Hepatocyte (in vitro differentiated cells): ENCODE data around the gene SLC48A1. TPM values are rescaled to one million over a fixed set of nuclear protein-coding genes. Genes with fewer than 3 reads are reported as not detected.

Experiments used
- DNase-seq: peaks from one replicate; pipeline ENCODE4 v3.0.0-alpha.2; 2016; ENCODE audit warnings: low spot score
- H2AFZ ChIP-seq: fragments of 200-600 bp; sonication (generic); 2 replicates; pipeline ENCODE4 v1.6.0; 2016; ENCODE audit warnings: antibody characterized with exemption, mild to moderate bottlenecking
- H3K27ac ChIP-seq: fragments of 200-600 bp; sonication (generic); 2 replicates; pipeline ENCODE4 v1.5.1; 2016; ENCODE audit warnings: mild to moderate bottlenecking
- H3K27me3 ChIP-seq: fragments of 200-600 bp; sonication (generic); 2 replicates; pipeline ENCODE4 v1.6.1; 2016
- H3K36me3 ChIP-seq: fragments of 200-600 bp; sonication (generic); replicated peaks from 2 replicates; pipeline ENCODE4 v1.5.1; 2016; ENCODE audit warnings: low read depth; ENCODE audit not compliant: insufficient read depth
- H3K4me1 ChIP-seq: fragments of 200-600 bp; sonication (generic); 2 replicates; pipeline ENCODE4 v1.5.1; 2016; ENCODE audit warnings: mild to moderate bottlenecking, moderate library complexity; ENCODE audit not compliant: insufficient read depth
- H3K4me2 ChIP-seq: fragments of 200-600 bp; sonication (generic); 2 replicates; pipeline ENCODE4 v1.6.0; 2016
- H3K4me3 ChIP-seq: fragments of 200-600 bp; sonication (generic); 2 replicates; pipeline ENCODE4 v1.5.1; 2016; ENCODE audit warnings: mild to moderate bottlenecking
- H3K79me2 ChIP-seq: fragments of 200-600 bp; sonication (generic); 2 replicates; pipeline ENCODE4 v1.6.0; 2017; ENCODE audit warnings: mild to moderate bottlenecking
- H3K9me2 ChIP-seq: fragments of 200-600 bp; sonication (generic); replicated peaks from 2 replicates; pipeline ENCODE4 v1.6.0; 2017; ENCODE audit warnings: mild to moderate bottlenecking; ENCODE audit not compliant: insufficient read depth
- H3K9me3 ChIP-seq: fragments of 200-600 bp; sonication (generic); 2 replicates; pipeline ENCODE4 v1.5.1; 2016; ENCODE audit warnings: low read depth, mild to moderate bottlenecking
- H4K20me1 ChIP-seq: fragments of 200-600 bp; sonication (generic); 2 replicates; pipeline ENCODE4 v1.6.0; 2016; ENCODE audit warnings: mild to moderate bottlenecking; ENCODE audit not compliant: insufficient read depth, poor library complexity, severe bottlenecking
- EZH2 ChIP-seq: fragments of 200-600 bp; sonication (generic); IDR thresholded peaks from 2 replicates; pipeline ENCODE4 v1.6.1; 2016; ENCODE audit warnings: antibody characterized with exemption, mild to moderate bottlenecking, borderline replicate concordance
- EZH2phosphoT487 ChIP-seq: fragments of 200-600 bp; sonication (generic); IDR thresholded peaks from one replicate; pipeline ENCODE4 v1.6.1; 2018; ENCODE audit warnings: antibody characterized with exemption, mild to moderate bottlenecking, low read depth, moderate library complexity; ENCODE audit not compliant: unreplicated experiment, severe bottlenecking
- WGBS: methylation state at CpG from one replicate; pipeline ENCODE4 v1.1.6; 2016; ENCODE audit warnings: low lambda C conversion rate; ENCODE audit errors: missing lambda C conversion rate; 5-methylcytosine and 5-hydroxymethylcytosine counted together
- polyA plus RNA-seq: library from polyadenylated mRNA; unstranded; fragments of >200 nt; fragmentation: Nextera tagmentation; extraction: Ambion mirVana; gene quantifications from 2 replicates; pipeline ENCODE4 v1.2.1, GENCODE V29; 2016
- total RNA-seq: library from RNA; depleted of rRNA; stranded (reverse); fragments of >200 nt; gene quantifications from 2 replicates; pipeline ENCODE4 v1.2.3, GENCODE V29; 2014
- TF ChIP-seq, protein P1 (sequence below): fragments of 200-600 bp; sonication (generic); IDR thresholded peaks from 2 replicates; pipeline ENCODE4 v1.5.1; 2016; ENCODE audit warnings: antibody characterized with exemption, mild to moderate bottlenecking; ENCODE audit not compliant: poor library complexity

SLC48A1 gene
- total and polyA plus RNA-seq, 2 experiments from 2014 or later = 11.2 to 22.6 TPM

- no peaks in the 10 kb centered on the region for H3K27me3 ChIP-seq
- no peaks in the 10 kb centered on the region for H3K9me2 ChIP-seq
- H3K4me3 ChIP-seq = no peak overlapping the region
- H3K27ac ChIP-seq = peak overlapping the region; percentile 82
- H3K79me2 ChIP-seq = no peaks in the 10 kb centered on the region
- DNase-seq = peak; percentile 75
- 45% methylated on average over 7 of the region's 7 CpGs for WGBS
- H4K20me1 ChIP-seq = no peaks in the 10 kb centered on the region
- H3K9me3 ChIP-seq = no peaks in the 10 kb centered on the region
- peaks cover 14% of the 10 kb centered on the region for H3K4me1 ChIP-seq
- TF ChIP-seq EZH2phosphoT487 (no peak), EZH2 (no peak)
- TF ChIP-seq, protein P1, sequence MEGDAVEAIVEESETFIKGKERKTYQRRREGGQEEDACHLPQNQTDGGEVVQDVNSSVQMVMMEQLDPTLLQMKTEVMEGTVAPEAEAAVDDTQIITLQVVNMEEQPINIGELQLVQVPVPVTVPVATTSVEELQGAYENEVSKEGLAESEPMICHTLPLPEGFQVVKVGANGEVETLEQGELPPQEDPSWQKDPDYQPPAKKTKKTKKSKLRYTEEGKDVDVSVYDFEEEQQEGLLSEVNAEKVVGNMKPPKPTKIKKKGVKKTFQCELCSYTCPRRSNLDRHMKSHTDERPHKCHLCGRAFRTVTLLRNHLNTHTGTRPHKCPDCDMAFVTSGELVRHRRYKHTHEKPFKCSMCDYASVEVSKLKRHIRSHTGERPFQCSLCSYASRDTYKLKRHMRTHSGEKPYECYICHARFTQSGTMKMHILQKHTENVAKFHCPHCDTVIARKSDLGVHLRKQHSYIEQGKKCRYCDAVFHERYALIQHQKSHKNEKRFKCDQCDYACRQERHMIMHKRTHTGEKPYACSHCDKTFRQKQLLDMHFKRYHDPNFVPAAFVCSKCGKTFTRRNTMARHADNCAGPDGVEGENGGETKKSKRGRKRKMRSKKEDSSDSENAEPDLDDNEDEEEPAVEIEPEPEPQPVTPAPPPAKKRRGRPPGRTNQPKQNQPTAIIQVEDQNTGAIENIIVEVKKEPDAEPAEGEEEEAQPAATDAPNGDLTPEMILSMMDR = no peak
- peak overlapping the region; percentile 50 for H3K4me2 ChIP-seq
- no peaks in the 10 kb centered on the region for H3K36me3 ChIP-seq
- H2AFZ ChIP-seq = peak overlapping the region; percentile 71
Measured at GRCh38 chr12:47828976-47829482, 56.0 kb downstream of the SLC48A1 start.

DNA sequence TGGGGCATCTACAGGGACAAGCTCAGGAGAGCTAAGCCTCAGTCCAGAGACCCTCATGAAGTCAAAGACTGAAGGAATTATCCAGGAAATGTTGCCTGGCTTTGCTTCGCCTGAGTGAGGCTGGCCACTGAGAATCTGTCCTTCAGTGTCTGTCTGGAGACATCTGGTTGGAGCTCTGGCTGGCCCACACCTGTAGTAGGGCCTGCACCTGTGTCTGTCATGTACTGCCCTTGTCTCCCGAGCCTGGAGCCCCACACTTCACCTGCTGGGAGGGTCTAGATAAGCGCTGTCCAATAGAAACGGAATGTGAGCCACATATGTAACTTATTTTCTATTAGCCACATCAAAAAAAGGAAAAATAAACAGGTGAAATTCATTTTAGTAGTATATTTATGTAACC is 56.5 kb downstream of the SLC48A1 start:
- H3K4me2 ChIP-seq = no peak overlapping the region
- no peaks in the 10 kb centered on the region for H3K27me3 ChIP-seq
- no peaks in the 10 kb centered on the region for H4K20me1 ChIP-seq
- no peaks in the 10 kb centered on the region for H3K79me2 ChIP-seq
- 70% methylated on average over 4 of the region's 4 CpGs for WGBS
- H3K36me3 ChIP-seq = no peaks in the 10 kb centered on the region
- peak overlapping the region; percentile 71 for H2AFZ ChIP-seq
- H3K9me3 ChIP-seq = no peaks in the 10 kb centered on the region
- peak overlapping the region; percentile 82 for H3K27ac ChIP-seq
- TF ChIP-seq, protein P1 = no peak
- no peak for TF ChIP-seq EZH2
- no peak for TF ChIP-seq EZH2phosphoT487
- no peak for DNase-seq
- H3K4me1 ChIP-seq = peaks cover 14% of the 10 kb centered on the region
- no peaks in the 10 kb centered on the region for H3K9me2 ChIP-seq
- H3K4me3 ChIP-seq = no peak overlapping the region

Other genes starting within 250 kb of the SLC48A1 start
- gene RPAP3, start 67.2 kb upstream of the SLC48A1 start, total RNA-seq = 21.7 and 28.1 TPM in 2 replicates
- gene RPAP3, start 67.2 kb upstream of the SLC48A1 start, polyA plus RNA-seq = 23.4 and 31.6 TPM in 2 replicates
- 0.30 and 1.8 TPM in 2 replicates for gene ENDOU, start 47.7 kb upstream of the SLC48A1 start, total RNA-seq
- 1.0 TPM in 1 of 2 replicates, not detected in the other for gene ENDOU, start 47.7 kb upstream of the SLC48A1 start, polyA plus RNA-seq
- gene RAPGEF3, start 14.4 kb upstream of the SLC48A1 start, total RNA-seq = 1.0 and 2.6 TPM in 2 replicates
- gene RAPGEF3, start 14.4 kb upstream of the SLC48A1 start, polyA plus RNA-seq = 1.6 and 2.1 TPM in 2 replicates
- 17.9 and 19.0 TPM in 2 replicates for gene HDAC7, start 46.7 kb downstream of the SLC48A1 start, total RNA-seq
- gene HDAC7, start 46.7 kb downstream of the SLC48A1 start, polyA plus RNA-seq = 41.2 and 45.5 TPM in 2 replicates
- 2.6 and 3.2 TPM in 2 replicates for gene VDR, start 131.8 kb downstream of the SLC48A1 start, total RNA-seq
- gene VDR, start 131.8 kb downstream of the SLC48A1 start, polyA plus RNA-seq = 4.9 and 6.1 TPM in 2 replicates
- 113 and 124 TPM in 2 replicates for gene TMEM106C, start 190.4 kb downstream of the SLC48A1 start, total RNA-seq
- 98.1 and 101 TPM in 2 replicates for gene TMEM106C, start 190.4 kb downstream of the SLC48A1 start, polyA plus RNA-seq
- 32.7 and 52.5 TPM in 2 replicates for gene COL2A1, start 231.2 kb downstream of the SLC48A1 start, total RNA-seq
- 43.8 and 57.9 TPM in 2 replicates for gene COL2A1, start 231.2 kb downstream of the SLC48A1 start, polyA plus RNA-seq